Pancreas (tissue), 10 donors: Measurements from ENCODE around the gene CEBPE. TPM values are rescaled to one million over a fixed set of nuclear protein-coding genes. Genes with fewer than 3 reads are reported as not detected.

ENCODE experiments used
- ATAC-seq, 4 donors: fragments of 200-7000 bp; cut with Tn5 transposase; one replicate each; pipeline versions ENCODE4 v1.8.0 to v1.9.1; 2020; ENCODE audit warnings: mild to moderate bottlenecking in 4 of 4, moderate library complexity in 4 of 4
- DNase-seq, 6 donors: peaks; one replicate each; pipeline ENCODE4 v3.0.0-alpha.2; 2020
- FAIRE-seq: peaks from 2 replicates; lab custom pipeline; 2012; peaks lifted over from hg19 to GRCh38; lab: Jason Lieb, UNC
- H3K27ac ChIP-seq, 4 donors: fragments of 200-600 bp; sonication (generic); 1 replicate in 3 of 4; 2 replicates in 1 of 4; pipeline versions ENCODE4 v1.5.0 to v1.8.0; 2020
- H3K27me3 ChIP-seq, 4 donors: fragments of 200-600 bp; one replicate each; pipeline ENCODE4 v1.8.0; 2021
- H3K36me3 ChIP-seq, 3 donors: fragments of 200-600 bp; sonication (generic) in 1 of 3; one replicate each; pipeline versions ENCODE4 v1.5.0 to v1.8.0; 2020 to 2021
- H3K4me1 ChIP-seq, 3 donors: fragments of 200-600 bp; one replicate each; pipeline ENCODE4 v1.8.0; 2021
- H3K4me3 ChIP-seq, 4 donors: fragments of 200-600 bp; sonication (generic) in 2 of 4; one replicate each; pipeline versions ENCODE4 v1.5.0 to v1.8.0; 2020 to 2021
- H3K9me3 ChIP-seq, 4 donors: fragments of 200-600 bp; one replicate each; pipeline ENCODE4 v1.8.0; 2021
- CTCF ChIP-seq, 4 donors: fragments of 200-600 bp; sonication (generic) in 3 of 4; IDR thresholded peaks; one replicate each; pipeline versions ENCODE4 v1.5.0 to v1.8.0; 2021; ENCODE audit warnings: antibody characterized with exemption in 4 of 4
- WGBS, 2 donors: extraction: QIAGEN DNeasy Blood & Tissue Kit; methylation state at CpG; one replicate each; pipeline ENCODE4 v1.1.7; 2013; 5-methylcytosine and 5-hydroxymethylcytosine counted together
- intact Hi-C, 3 donors: fragments of 100-400 bp; cut with DNase I; formaldehyde crosslinking; loops; one replicate each; pipeline versions ENCODE4 v1.11.1 to v1.14.2; 2022
- polyA plus RNA-seq, 2 donors: library from polyadenylated mRNA; stranded (reverse); fragments of 200-250 nt; gene quantifications; one replicate each; pipeline ENCODE4 v1.2.3, GENCODE V29; 2013
- total RNA-seq, 6 donors: library from RNA; stranded (reverse); fragmentation: NEBNext Ultra II Directional in 4 of 6; extraction: Animal tissue kit (Norgen Biotek cat#: 25700) in 4 of 6; gene quantifications; one replicate each; pipeline versions ENCODE4 v1.2.1 to v1.2.4, GENCODE V29; 2021 to 2023
- donor health status: healthy with polysubstance abuse.
- donor health status: DM: no; HTN: no; CAD: no; lungs with moderate emphysema.
- donor health status: DM: no; HTN: no; CAD: no.
- donor health status: control.
- donor health status: control.
- donor health status: Bipolar disorder and iron deficiency.
- donor health status: DM: yes; HTN: yes; CAD: no.
- donor health status: DM: no; HTN: no; CAD: no.
- donor health status: DM: no; HTN: no; CAD: no.
- donor health status: DM: yes; HTN: yes; CAD: no.

Gene CEBPE
- total RNA-seq (not detected), polyA plus RNA-seq (not detected)

GRCh38 chr14:23118506-23119362 lies at the start of gene CEBPE:
Gene CEBPE, minus strand, starts transcription at chr14:23119255. Its CDS starts 164 bp downstream, at chr14:23119091.
- DNase-seq (no peak), FAIRE-seq (no peak), ATAC-seq (no peak)
- Histone ChIP-seq H3K9me3 (no peaks in the 10 kb centered on the region), H3K27me3 (no peaks in the 10 kb centered on the region), H3K4me1 (peaks cover 0 to 12% (median 4%) of the 10 kb centered on the region in 3 donors), H3K4me3 (no peak within 1 kb of the TSS), H3K36me3 (no peaks in the 10 kb centered on the region), H3K27ac (no peak within 1 kb of the TSS)
- no peak for TF ChIP-seq CTCF (IDR thresholded peaks at IDR 0.05)
- intact Hi-C loops: loop anchor here in 1 of 3 donors (5.0 kb wide), 1 partner anchor 69 kb away; no protein-coding TSS in a partner anchor
- WGBS, 2 donors: 72 to 79% methylated on average over 32 of the region's 32 CpGs

DNA sequence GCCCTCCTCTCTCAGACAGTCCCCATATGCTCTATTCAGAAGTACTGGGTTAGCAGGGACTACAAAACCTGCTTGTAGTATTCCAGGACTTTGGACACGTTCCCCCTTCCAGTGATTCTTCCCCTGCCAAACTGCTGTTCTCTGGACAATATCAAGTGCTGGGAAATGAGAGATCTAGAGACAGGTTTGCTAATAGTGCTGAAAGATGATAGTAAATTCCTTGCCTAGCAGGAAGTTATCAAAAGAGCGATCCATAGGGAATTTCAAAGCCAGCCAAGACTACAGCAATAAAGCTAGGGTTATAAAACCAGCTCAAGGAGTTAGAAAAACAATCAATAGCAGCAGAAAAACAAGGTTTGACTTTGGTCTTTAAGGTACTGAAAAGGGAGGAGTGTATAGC lies 49.2 kb upstream of the CEBPE start:
- Histone ChIP-seq H3K36me3 (no peaks in the 10 kb centered on the region), H3K27ac (no peak overlapping the region), H3K9me3 (no peaks in the 10 kb centered on the region), H3K27me3 (no peaks in the 10 kb centered on the region), H3K4me1 (peaks cover 0 to 19% (median 8%) of the 10 kb centered on the region in 3 donors), H3K4me3 (no peak overlapping the region)
- FAIRE-seq: no peak
- no peak for TF ChIP-seq CTCF (IDR thresholded peaks at IDR 0.05)
- 25 to 34% methylated on average over 2 of the region's 2 CpGs for WGBS, 2 donors
- ATAC-seq: no peak
- no peak for DNase-seq
- intact Hi-C loops: no loop called here

DNA sequence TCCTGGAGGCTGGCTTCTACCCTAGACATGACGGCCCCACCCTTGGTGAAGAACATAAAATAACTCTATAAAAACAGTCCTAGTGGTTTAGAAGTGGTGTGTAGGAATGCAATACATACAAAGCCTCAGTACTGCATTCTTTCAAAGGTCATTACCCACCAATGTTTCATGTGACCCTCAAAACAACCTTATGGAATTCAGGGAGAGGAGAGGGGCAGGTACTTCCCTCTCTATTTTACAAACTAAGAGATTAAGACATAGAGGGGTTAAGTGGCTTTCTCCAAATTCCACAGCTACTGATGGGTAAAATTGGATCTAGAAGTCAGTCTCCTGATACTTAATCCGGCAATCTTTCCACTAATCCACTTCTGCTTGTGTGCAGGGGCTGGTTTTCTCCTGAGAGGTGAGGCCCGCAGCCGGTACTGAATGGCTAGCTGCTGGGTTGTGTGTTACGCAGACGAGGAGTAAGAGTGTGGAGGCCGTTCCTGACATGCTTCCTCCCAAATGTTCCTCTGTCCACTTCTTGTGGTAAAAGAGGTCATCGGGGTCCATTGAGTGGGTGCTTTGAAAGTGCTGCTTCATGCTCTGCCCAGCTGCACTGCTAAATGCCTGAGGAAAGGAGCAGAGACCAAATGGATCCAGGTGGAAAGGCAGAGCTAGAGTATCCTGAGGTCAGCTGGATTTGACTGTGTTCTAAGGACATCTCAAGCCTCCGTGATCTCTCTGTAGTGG lies 48.2 kb upstream of the CEBPE start:
- H3K9me3 ChIP-seq: no peaks in the 10 kb centered on the region
- H3K27ac ChIP-seq: no peak overlapping the region
- no peak for ATAC-seq
- H3K4me3 ChIP-seq: no peak overlapping the region
- FAIRE-seq: no peak
- DNase-seq: no peak
- H3K4me1 ChIP-seq: peaks cover 0 to 21% (median 9%) of the 10 kb centered on the region in 3 donors
- WGBS, 2 donors: 83 to 93% methylated on average over 9 of the region's 9 CpGs
- no peaks in the 10 kb centered on the region for H3K27me3 ChIP-seq
- H3K36me3 ChIP-seq: no peaks in the 10 kb centered on the region
- intact Hi-C loops: no loop called here
- no peak for TF ChIP-seq CTCF (IDR thresholded peaks at IDR 0.05)

GRCh38 chr14:23164949-23165348 lies 45.9 kb upstream of the CEBPE start:
- no peak for ATAC-seq
- no peak for TF ChIP-seq CTCF (IDR thresholded peaks at IDR 0.05)
- Histone ChIP-seq H3K4me3 (no peak overlapping the region), H3K4me1 (peaks cover 0 to 35% (median 16%) of the 10 kb centered on the region in 3 donors), H3K36me3 (no peaks in the 10 kb centered on the region), H3K27me3 (no peaks in the 10 kb centered on the region), H3K9me3 (no peaks in the 10 kb centered on the region), H3K27ac (peak overlapping the region in 2 of 4 donors; percentile 40 to 70)
- intact Hi-C loops: no loop called here
- no peak for FAIRE-seq
- no peak for DNase-seq
- 96 to 100% methylated on average over 5 of the region's 5 CpGs for WGBS, 2 donors
